ENCODE data around the gene L3MBTL4.
"Not testable (repeated sequence)": the region's sequence is repeated elsewhere in the genome, so short reads cannot be mapped to it uniquely, and the experiment has no call there.

L3MBTL4 gene

GRCh38 chr18:6294148-6294784 is 120.4 kb downstream of the L3MBTL4 start:
- DNase-seq = peak in 1 of 2 donors; percentile 90

- DNase-seq = no peak
Observed at GRCh38 chr18:6289843-6290242, 124.9 kb downstream of the L3MBTL4 start.

- DNase-seq = no peak
Observed at GRCh38 chr18:6286585-6286984, 128.1 kb downstream of the L3MBTL4 start.

GRCh38 chr18:6284761-6285160 is 129.9 kb downstream of the L3MBTL4 start:
- DNase-seq = no peak

- DNase-seq = no peak
Observed at GRCh38 chr18:6284300-6284699, 130.4 kb downstream of the L3MBTL4 start.

GRCh38 chr18:6281874-6282273 is 132.8 kb downstream of the L3MBTL4 start:
- no peak for DNase-seq

GRCh38 chr18:6280211-6280743 is 134.4 kb downstream of the L3MBTL4 start:
- no peak for DNase-seq

GRCh38 chr18:6279308-6279707 is 135.4 kb downstream of the L3MBTL4 start:
- DNase-seq = no peak

- DNase-seq = no peak
Observed at GRCh38 chr18:6273423-6273822, 141.3 kb downstream of the L3MBTL4 start.

- DNase-seq = not testable (repeated sequence)
Observed at GRCh38 chr18:6272144-6272543, 142.6 kb downstream of the L3MBTL4 start.

GRCh38 chr18:6271585-6271984 is 143.1 kb downstream of the L3MBTL4 start:
- DNase-seq = no peak

- DNase-seq = no peak
Observed at GRCh38 chr18:6270771-6271216, 143.9 kb downstream of the L3MBTL4 start.

GRCh38 chr18:6269660-6270332 is 144.9 kb downstream of the L3MBTL4 start:
- peak in 1 of 2 donors; percentile 10 for DNase-seq

- no peak for DNase-seq
Observed at GRCh38 chr18:6266212-6266611, 148.5 kb downstream of the L3MBTL4 start.

GRCh38 chr18:6261938-6262337 is 152.8 kb downstream of the L3MBTL4 start:
- DNase-seq = no peak

GRCh38 chr18:6259324-6259723 is 155.4 kb downstream of the L3MBTL4 start:
- not testable (repeated sequence) for DNase-seq

- DNase-seq = no peak
Observed at GRCh38 chr18:6257950-6258349, 156.8 kb downstream of the L3MBTL4 start.

- DNase-seq = peak in 1 of 2 donors; percentile 63
Observed at GRCh38 chr18:6256521-6256920, 158.2 kb downstream of the L3MBTL4 start.

- no peak for DNase-seq
Observed at GRCh38 chr18:6255886-6256285, 158.8 kb downstream of the L3MBTL4 start.

- DNase-seq = peak in 1 of 2 donors; percentile 32
Observed at GRCh38 chr18:6255116-6255705, 159.5 kb downstream of the L3MBTL4 start.

GRCh38 chr18:6254456-6254855 is 160.3 kb downstream of the L3MBTL4 start:
- no peak for DNase-seq

- DNase-seq = no peak
Observed at GRCh38 chr18:6251084-6251483, 163.6 kb downstream of the L3MBTL4 start.

GRCh38 chr18:6249788-6250187 is 164.9 kb downstream of the L3MBTL4 start:
- no peak for DNase-seq

GRCh38 chr18:6249170-6249569 is 165.5 kb downstream of the L3MBTL4 start:
- no peak for DNase-seq

Data from bone marrow (tissue), 2 donors.